HEK293 (cell line): Measurements from ENCODE around the gene RRM1.

ENCODE experiments used
- HOXD13 ChIP-seq: sonication (generic); formaldehyde crosslinking; IDR thresholded peaks from 2 replicates; pipeline ENCODE4 v1.8.0; 2022; ENCODE audit warnings: missing genetic modification reagents, borderline replicate concordance
- IKZF3 ChIP-seq: fragments of 450-650 bp; IDR thresholded peaks from 2 replicates; pipeline ENCODE4 v1.5.0; 2018; ENCODE audit warnings: missing biosample characterization, mild to moderate bottlenecking, missing genetic modification characterization, moderate library complexity
- PRDM1 ChIP-seq: fragments of 450-650 bp; formaldehyde crosslinking; IDR thresholded peaks from 2 replicates; pipeline ENCODE4; 2016; ENCODE audit warnings: missing biosample characterization, missing genetic modification characterization
- SP3 ChIP-seq: fragments of 450-650 bp; formaldehyde crosslinking; IDR thresholded peaks from 2 replicates; pipeline ENCODE4 v1.5.1; 2016; ENCODE audit warnings: missing biosample characterization, missing genetic modification characterization
- ZBTB20 ChIP-seq: fragments of 450-650 bp; formaldehyde crosslinking; IDR thresholded peaks from 2 replicates; pipeline ENCODE4 v1.5.1; 2016; ENCODE audit warnings: missing biosample characterization, missing genetic modification characterization
- ZFP3 ChIP-seq: fragments of 450-650 bp; formaldehyde crosslinking; IDR thresholded peaks from 2 replicates; pipeline ENCODE4 v1.5.1; 2016; ENCODE audit warnings: low read depth, missing biosample characterization, missing genetic modification characterization
- ZFP37 ChIP-seq: fragments of 450-650 bp; formaldehyde crosslinking; IDR thresholded peaks from 2 replicates; pipeline ENCODE4 v1.5.1; 2016; ENCODE audit warnings: missing biosample characterization, missing genetic modification characterization
- ZNF148 ChIP-seq: fragments of 450-650 bp; formaldehyde crosslinking; IDR thresholded peaks from 2 replicates; pipeline ENCODE4 v1.5.0; 2017; ENCODE audit warnings: missing biosample characterization, missing genetic modification characterization, borderline replicate concordance
- ZNF16 ChIP-seq: fragments of 450-650 bp; formaldehyde crosslinking; IDR thresholded peaks from 2 replicates; pipeline ENCODE4 v1.5.1; 2016; ENCODE audit warnings: low read depth, missing biosample characterization, missing genetic modification characterization
- ZNF19 ChIP-seq: fragments of 450-650 bp; formaldehyde crosslinking; IDR thresholded peaks from 2 replicates; pipeline ENCODE4; 2016; ENCODE audit warnings: missing biosample characterization, missing genetic modification characterization, low read depth
- ZNF239 ChIP-seq: fragments of 450-650 bp; formaldehyde crosslinking; IDR thresholded peaks from 2 replicates; pipeline ENCODE4 v1.5.1; 2016; ENCODE audit warnings: missing biosample characterization, missing genetic modification characterization
- ZNF391 ChIP-seq: fragments of 450-650 bp; formaldehyde crosslinking; IDR thresholded peaks from 2 replicates; pipeline ENCODE4 v1.5.1; 2016; ENCODE audit warnings: low read depth, missing biosample characterization, missing genetic modification characterization, borderline replicate concordance
- ZNF571 ChIP-seq: fragments of 450-650 bp; formaldehyde crosslinking; IDR thresholded peaks from 2 replicates; pipeline ENCODE4 v1.5.0; 2017; ENCODE audit warnings: missing biosample characterization, missing genetic modification characterization
- ZNF596 ChIP-seq: fragments of 450-650 bp; IDR thresholded peaks from 2 replicates; pipeline ENCODE4 v1.5.0; 2018; ENCODE audit warnings: missing biosample characterization, mild to moderate bottlenecking, missing genetic modification characterization, moderate library complexity
- ZNF610 ChIP-seq: fragments of 450-650 bp; formaldehyde crosslinking; IDR thresholded peaks from 2 replicates; pipeline ENCODE4 v1.5.1; 2016; ENCODE audit warnings: missing biosample characterization, missing genetic modification characterization, borderline replicate concordance
- ZNF654 ChIP-seq: fragments of 450-650 bp; formaldehyde crosslinking; IDR thresholded peaks from 2 replicates; pipeline ENCODE4 v1.5.1; 2016; ENCODE audit warnings: low read depth, missing biosample characterization, missing genetic modification characterization
- ZNF677 ChIP-seq: fragments of 450-650 bp; IDR thresholded peaks from 2 replicates; pipeline ENCODE4 v1.5.0; 2018; ENCODE audit warnings: missing biosample characterization, mild to moderate bottlenecking, missing genetic modification characterization, moderate library complexity
- ZNF747 ChIP-seq: fragments of 450-650 bp; formaldehyde crosslinking; IDR thresholded peaks from 2 replicates; pipeline ENCODE4 v1.5.1; 2016; ENCODE audit warnings: missing biosample characterization, missing genetic modification characterization
- ZNF76 ChIP-seq: fragments of 450-650 bp; formaldehyde crosslinking; IDR thresholded peaks from 2 replicates; pipeline ENCODE4; 2016; ENCODE audit warnings: low read depth, missing biosample characterization, missing genetic modification characterization, borderline replicate concordance
- TF ChIP-seq, protein P1 (sequence below): fragments of 450-650 bp; formaldehyde crosslinking; IDR thresholded peaks from 2 replicates; pipeline ENCODE4 v1.5.1; 2017; ENCODE audit warnings: missing biosample characterization, missing genetic modification characterization
- TF ChIP-seq, protein P2 (sequence below): fragments of 450-650 bp; formaldehyde crosslinking; IDR thresholded peaks from 2 replicates; pipeline ENCODE4 v1.5.1; 2016; ENCODE audit warnings: missing biosample characterization, missing genetic modification characterization
- TF ChIP-seq, protein P3 (sequence below): fragments of 450-650 bp; formaldehyde crosslinking; IDR thresholded peaks from 2 replicates; pipeline ENCODE4 v1.5.1; 2016; ENCODE audit warnings: missing biosample characterization, missing genetic modification characterization
- TF ChIP-seq, protein P4 (sequence below): fragments of 450-650 bp; formaldehyde crosslinking; IDR thresholded peaks from 2 replicates; pipeline ENCODE4 v1.5.1; 2016; ENCODE audit warnings: missing biosample characterization, missing genetic modification characterization
- TF ChIP-seq, protein P5 (sequence below): fragments of 450-650 bp; IDR thresholded peaks from 2 replicates; pipeline ENCODE4 v1.5.1; 2018; ENCODE audit warnings: missing biosample characterization, mild to moderate bottlenecking, missing genetic modification characterization
- TF ChIP-seq, protein P6 (sequence below): fragments of 450-650 bp; formaldehyde crosslinking; IDR thresholded peaks from 2 replicates; pipeline ENCODE4 v1.5.1; 2016; ENCODE audit warnings: missing biosample characterization, missing genetic modification characterization

Gene RRM1

GRCh38 chr11:4187055-4187988, 92.7 kb downstream of the RRM1 start (continued):
- TF ChIP-seq, protein P1, sequence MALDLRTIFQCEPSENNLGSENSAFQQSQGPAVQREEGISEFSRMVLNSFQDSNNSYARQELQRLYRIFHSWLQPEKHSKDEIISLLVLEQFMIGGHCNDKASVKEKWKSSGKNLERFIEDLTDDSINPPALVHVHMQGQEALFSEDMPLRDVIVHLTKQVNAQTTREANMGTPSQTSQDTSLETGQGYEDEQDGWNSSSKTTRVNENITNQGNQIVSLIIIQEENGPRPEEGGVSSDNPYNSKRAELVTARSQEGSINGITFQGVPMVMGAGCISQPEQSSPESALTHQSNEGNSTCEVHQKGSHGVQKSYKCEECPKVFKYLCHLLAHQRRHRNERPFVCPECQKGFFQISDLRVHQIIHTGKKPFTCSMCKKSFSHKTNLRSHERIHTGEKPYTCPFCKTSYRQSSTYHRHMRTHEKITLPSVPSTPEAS (tag by site-specific recombination) = no peak
- TF ChIP-seq ZNF16 (no peak), ZFP3 (tag by site-specific recombination) (no peak), ZNF747 (tag by site-specific recombination) (no peak), ZNF391 (tag by site-specific recombination) (no peak), SP3 (tag by site-specific recombination) (peak; percentile 54), ZBTB20 (tag by site-specific recombination) (peak; percentile 59; the same call in 1 of the 2 replicates), HOXD13 (CRISPR knock-in tag) (no peak), ZNF677 (tag by site-specific recombination) (no peak), ZNF654 (peak; percentile 58), ZNF148 (tag by site-specific recombination) (no peak), ZNF571 (tag by site-specific recombination) (no peak), ZNF596 (tag by site-specific recombination) (no peak), ZNF76 (tag by site-specific recombination) (no peak), ZFP37 (tag by site-specific recombination) (no peak), PRDM1 (tag by site-specific recombination) (no peak), ZNF610 (tag by site-specific recombination) (no peak; the same call in 1 of the 2 replicates), IKZF3 (tag by site-specific recombination) (peak; percentile 79), ZNF239 (tag by site-specific recombination) (no peak), ZNF19 (no peak)
- TF ChIP-seq, protein P2, sequence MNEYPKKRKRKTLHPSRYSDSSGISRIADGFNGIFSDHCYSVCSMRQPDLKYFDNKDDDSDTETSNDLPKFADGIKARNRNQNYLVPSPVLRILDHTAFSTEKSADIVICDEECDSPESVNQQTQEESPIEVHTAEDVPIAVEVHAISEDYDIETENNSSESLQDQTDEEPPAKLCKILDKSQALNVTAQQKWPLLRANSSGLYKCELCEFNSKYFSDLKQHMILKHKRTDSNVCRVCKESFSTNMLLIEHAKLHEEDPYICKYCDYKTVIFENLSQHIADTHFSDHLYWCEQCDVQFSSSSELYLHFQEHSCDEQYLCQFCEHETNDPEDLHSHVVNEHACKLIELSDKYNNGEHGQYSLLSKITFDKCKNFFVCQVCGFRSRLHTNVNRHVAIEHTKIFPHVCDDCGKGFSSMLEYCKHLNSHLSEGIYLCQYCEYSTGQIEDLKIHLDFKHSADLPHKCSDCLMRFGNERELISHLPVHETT = no peak
- TF ChIP-seq, protein P3, sequence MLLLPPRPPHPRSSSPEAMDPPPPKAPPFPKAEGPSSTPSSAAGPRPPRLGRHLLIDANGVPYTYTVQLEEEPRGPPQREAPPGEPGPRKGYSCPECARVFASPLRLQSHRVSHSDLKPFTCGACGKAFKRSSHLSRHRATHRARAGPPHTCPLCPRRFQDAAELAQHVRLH (tag by site-specific recombination) = no peak
- TF ChIP-seq, protein P4, sequence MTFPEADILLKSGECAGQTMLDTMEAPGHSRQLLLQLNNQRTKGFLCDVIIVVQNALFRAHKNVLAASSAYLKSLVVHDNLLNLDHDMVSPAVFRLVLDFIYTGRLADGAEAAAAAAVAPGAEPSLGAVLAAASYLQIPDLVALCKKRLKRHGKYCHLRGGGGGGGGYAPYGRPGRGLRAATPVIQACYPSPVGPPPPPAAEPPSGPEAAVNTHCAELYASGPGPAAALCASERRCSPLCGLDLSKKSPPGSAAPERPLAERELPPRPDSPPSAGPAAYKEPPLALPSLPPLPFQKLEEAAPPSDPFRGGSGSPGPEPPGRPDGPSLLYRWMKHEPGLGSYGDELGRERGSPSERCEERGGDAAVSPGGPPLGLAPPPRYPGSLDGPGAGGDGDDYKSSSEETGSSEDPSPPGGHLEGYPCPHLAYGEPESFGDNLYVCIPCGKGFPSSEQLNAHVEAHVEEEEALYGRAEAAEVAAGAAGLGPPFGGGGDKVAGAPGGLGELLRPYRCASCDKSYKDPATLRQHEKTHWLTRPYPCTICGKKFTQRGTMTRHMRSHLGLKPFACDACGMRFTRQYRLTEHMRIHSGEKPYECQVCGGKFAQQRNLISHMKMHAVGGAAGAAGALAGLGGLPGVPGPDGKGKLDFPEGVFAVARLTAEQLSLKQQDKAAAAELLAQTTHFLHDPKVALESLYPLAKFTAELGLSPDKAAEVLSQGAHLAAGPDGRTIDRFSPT = peak; percentile 72; the same call in 1 of the 2 replicates
- TF ChIP-seq, protein P5, sequence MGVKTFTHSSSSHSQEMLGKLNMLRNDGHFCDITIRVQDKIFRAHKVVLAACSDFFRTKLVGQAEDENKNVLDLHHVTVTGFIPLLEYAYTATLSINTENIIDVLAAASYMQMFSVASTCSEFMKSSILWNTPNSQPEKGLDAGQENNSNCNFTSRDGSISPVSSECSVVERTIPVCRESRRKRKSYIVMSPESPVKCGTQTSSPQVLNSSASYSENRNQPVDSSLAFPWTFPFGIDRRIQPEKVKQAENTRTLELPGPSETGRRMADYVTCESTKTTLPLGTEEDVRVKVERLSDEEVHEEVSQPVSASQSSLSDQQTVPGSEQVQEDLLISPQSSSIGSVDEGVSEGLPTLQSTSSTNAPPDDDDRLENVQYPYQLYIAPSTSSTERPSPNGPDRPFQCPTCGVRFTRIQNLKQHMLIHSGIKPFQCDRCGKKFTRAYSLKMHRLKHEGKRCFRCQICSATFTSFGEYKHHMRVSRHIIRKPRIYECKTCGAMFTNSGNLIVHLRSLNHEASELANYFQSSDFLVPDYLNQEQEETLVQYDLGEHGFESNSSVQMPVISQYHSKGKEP = no peak
- TF ChIP-seq, protein P6, sequence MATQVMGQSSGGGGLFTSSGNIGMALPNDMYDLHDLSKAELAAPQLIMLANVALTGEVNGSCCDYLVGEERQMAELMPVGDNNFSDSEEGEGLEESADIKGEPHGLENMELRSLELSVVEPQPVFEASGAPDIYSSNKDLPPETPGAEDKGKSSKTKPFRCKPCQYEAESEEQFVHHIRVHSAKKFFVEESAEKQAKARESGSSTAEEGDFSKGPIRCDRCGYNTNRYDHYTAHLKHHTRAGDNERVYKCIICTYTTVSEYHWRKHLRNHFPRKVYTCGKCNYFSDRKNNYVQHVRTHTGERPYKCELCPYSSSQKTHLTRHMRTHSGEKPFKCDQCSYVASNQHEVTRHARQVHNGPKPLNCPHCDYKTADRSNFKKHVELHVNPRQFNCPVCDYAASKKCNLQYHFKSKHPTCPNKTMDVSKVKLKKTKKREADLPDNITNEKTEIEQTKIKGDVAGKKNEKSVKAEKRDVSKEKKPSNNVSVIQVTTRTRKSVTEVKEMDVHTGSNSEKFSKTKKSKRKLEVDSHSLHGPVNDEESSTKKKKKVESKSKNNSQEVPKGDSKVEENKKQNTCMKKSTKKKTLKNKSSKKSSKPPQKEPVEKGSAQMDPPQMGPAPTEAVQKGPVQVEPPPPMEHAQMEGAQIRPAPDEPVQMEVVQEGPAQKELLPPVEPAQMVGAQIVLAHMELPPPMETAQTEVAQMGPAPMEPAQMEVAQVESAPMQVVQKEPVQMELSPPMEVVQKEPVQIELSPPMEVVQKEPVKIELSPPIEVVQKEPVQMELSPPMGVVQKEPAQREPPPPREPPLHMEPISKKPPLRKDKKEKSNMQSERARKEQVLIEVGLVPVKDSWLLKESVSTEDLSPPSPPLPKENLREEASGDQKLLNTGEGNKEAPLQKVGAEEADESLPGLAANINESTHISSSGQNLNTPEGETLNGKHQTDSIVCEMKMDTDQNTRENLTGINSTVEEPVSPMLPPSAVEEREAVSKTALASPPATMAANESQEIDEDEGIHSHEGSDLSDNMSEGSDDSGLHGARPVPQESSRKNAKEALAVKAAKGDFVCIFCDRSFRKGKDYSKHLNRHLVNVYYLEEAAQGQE (tag by site-specific recombination) = no peak
